HCT116 (cell line): ENCODE results near the gene LRRC9.

ENCODE experiments used
- CBX3 ChIP-seq: IDR thresholded peaks from 2 replicates; pipeline ENCODE4 v1.6.1; 2012; ENCODE audit warnings: low read depth
- CTCF ChIP-seq, 3 experiments: fragments of 200-600 bp in 1 of 3; sonication (generic) in 1 of 3; IDR thresholded peaks in 2 of 3; conservative IDR thresholded peaks in 1 of 3; 2 replicates each; pipeline ENCODE4 v1.5.1; 2012 to 2017; ENCODE audit warnings: low read depth in 2 of 3, low read length in 2 of 3, antibody characterized with exemption in 1 of 3, borderline replicate concordance in 1 of 3, control low read depth in 1 of 3, mild to moderate bottlenecking in 1 of 3, mixed read lengths in 1 of 3, mixed run types in 1 of 3, moderate library complexity in 1 of 3; ENCODE audit not compliant: insufficient read depth in 1 of 3
- EGR1 ChIP-seq: IDR thresholded peaks from 2 replicates; pipeline ENCODE4 v1.6.1; 2012; ENCODE audit warnings: low read depth
- EZH2 ChIP-seq: fragments of 200-600 bp; sonication (generic); IDR thresholded peaks from 2 replicates; pipeline ENCODE4 v1.6.1; 2017; ENCODE audit warnings: antibody characterized with exemption, mixed run types
- EZH2phosphoT487 ChIP-seq: fragments of 200-600 bp; IDR thresholded peaks from 2 replicates; pipeline ENCODE4 v1.6.1; 2018; ENCODE audit warnings: antibody characterized with exemption, borderline replicate concordance
- POLR2A ChIP-seq: IDR thresholded peaks from 2 replicates; pipeline ENCODE4 v1.7.0; 2011; ENCODE audit warnings: borderline replicate concordance; ENCODE audit not compliant: insufficient read depth, insufficient read length; ENCODE audit errors: extremely low read depth
- POLR2AphosphoS5 ChIP-seq: IDR thresholded peaks from 2 replicates; pipeline ENCODE4 v1.6.1; 2011; ENCODE audit warnings: mild to moderate bottlenecking, low read depth, low read length, moderate library complexity
- RAD21 ChIP-seq: IDR thresholded peaks from 2 replicates; pipeline ENCODE4 v1.6.1; 2012; ENCODE audit warnings: low read depth, mild to moderate bottlenecking
- REST ChIP-seq: IDR thresholded peaks from 2 replicates; pipeline ENCODE4 v1.6.1; 2012; ENCODE audit warnings: low read depth
- SIN3A ChIP-seq: IDR thresholded peaks from 2 replicates; pipeline ENCODE4 v1.6.1; 2012; ENCODE audit warnings: low read depth
- SP1 ChIP-seq: IDR thresholded peaks from 2 replicates; pipeline ENCODE4 v1.6.1; 2012; ENCODE audit warnings: low read depth
- YY1 ChIP-seq: IDR thresholded peaks from 2 replicates; pipeline ENCODE4 v1.6.1; 2011; ENCODE audit warnings: low read length, low read depth, moderate library complexity, mild to moderate bottlenecking; ENCODE audit not compliant: insufficient replicate concordance; ENCODE audit errors: extremely low read depth

GRCh38 chr14:59939828-59940227 lies 19.9 kb downstream of the LRRC9 start:
- TF ChIP-seq RAD21 (no peak), SP1 (no peak), EGR1 (no peak), POLR2A (no peak), EZH2 (no peak), CTCF (IDR thresholded peaks at IDR 0.05 in 2 of 3, conservative IDR thresholded peaks at IDR 0.05 in 1 of 3; ENCODE audit: borderline replicate concordance in 1 of 3, insufficient read depth in 1 of 3, low read depth in 2 of 3, low read length in 2 of 3) (no peak), SIN3A (no peak), EZH2phosphoT487 (no peak), YY1 (no peak), POLR2AphosphoS5 (no peak), REST (no peak), CBX3 (no peak)
